PC-9 (cell line): ENCODE measurements around the gene LY6G6F. TPM values are rescaled to one million over a fixed set of nuclear protein-coding genes. Genes with fewer than 3 reads are reported as not detected.

Experiments used
- BruUV-seq: library from RNA; stranded (reverse); fragments of 400-500 nt; replicated peaks from 2 replicates; lab custom pipeline; 2021; lab: Mats Ljungman, UMichigan
- CTCF ChIA-PET: fragments of 300-600 bp; sonication (Branson Sonifier 250); formaldehyde crosslinking; loops from one replicate; lab custom pipeline; 2022; ENCODE audit warnings: antibody characterized with exemption; lab: Charles Lee
- POLR2A ChIA-PET: fragments of 300-600 bp; sonication (Branson Sonifier 250); formaldehyde crosslinking; loops from one replicate; lab custom pipeline; 2022; ENCODE audit warnings: antibody characterized with exemption; ENCODE audit not compliant: unreplicated experiment; lab: Charles Lee
- DNase-seq, 2 experiments: peaks; one replicate each; pipeline versions ENCODE4 v3.0.0 to v3.0.0-alpha.2; 2015 to 2022; ENCODE audit warnings: mixed read lengths in 1 of 2
- H2AFZ ChIP-seq: fragments of 200-600 bp; sonication (generic); 2 replicates; pipeline ENCODE4 v1.8.1; 2017; ENCODE audit warnings: antibody characterized with exemption
- H3F3A ChIP-seq: fragments of 200-600 bp; sonication (generic); 2 replicates; pipeline ENCODE4 v1.8.1; 2017; ENCODE audit warnings: antibody characterized with exemption, mild to moderate bottlenecking, low read depth; ENCODE audit not compliant: insufficient read depth
- H3K27ac ChIP-seq: fragments of 200-600 bp; sonication (generic); 2 replicates; pipeline ENCODE4 v1.6.1; 2016; ENCODE audit warnings: mixed run types
- H3K27me3 ChIP-seq: fragments of 200-600 bp; sonication (generic); 2 replicates; pipeline ENCODE4 v1.6.1; 2016; ENCODE audit warnings: low read depth, mixed run types; ENCODE audit not compliant: insufficient read depth
- H3K36me3 ChIP-seq: fragments of 200-600 bp; sonication (generic); 2 replicates; pipeline ENCODE4 v1.6.1; 2016; ENCODE audit warnings: low read depth, mixed run types
- H3K4me1 ChIP-seq: fragments of 200-600 bp; sonication (generic); replicated peaks from 2 replicates; pipeline ENCODE4 v1.6.1; 2016; ENCODE audit warnings: mixed run types; ENCODE audit not compliant: insufficient read depth
- H3K4me2 ChIP-seq: fragments of 200-600 bp; sonication (generic); 2 replicates; pipeline ENCODE4 v1.6.1; 2017; ENCODE audit warnings: mixed run types
- H3K4me3 ChIP-seq: fragments of 200-600 bp; sonication (generic); 2 replicates; pipeline ENCODE4 v1.6.1; 2016; ENCODE audit warnings: mixed run types
- H3K79me2 ChIP-seq: fragments of 200-600 bp; sonication (generic); 2 replicates; pipeline ENCODE4 v1.6.1; 2017; ENCODE audit warnings: low read depth, mixed run types
- H3K9me2 ChIP-seq: fragments of 200-600 bp; sonication (generic); 2 replicates; pipeline ENCODE4 v1.8.1; 2017; ENCODE audit warnings: mild to moderate bottlenecking; ENCODE audit not compliant: insufficient read depth
- H3K9me3 ChIP-seq: fragments of 200-600 bp; sonication (generic); 2 replicates; pipeline ENCODE4 v1.8.1; 2016; ENCODE audit warnings: low read depth; ENCODE audit not compliant: insufficient read depth
- H4K20me1 ChIP-seq: fragments of 200-600 bp; sonication (generic); 2 replicates; pipeline ENCODE4 v1.8.1; 2017; ENCODE audit not compliant: insufficient read depth
- EZH2 ChIP-seq: fragments of 200-600 bp; sonication (generic); IDR thresholded peaks from 2 replicates; pipeline ENCODE4 v1.8.0; 2017; ENCODE audit warnings: antibody characterized with exemption, low read depth
- intact Hi-C: fragments of 100-400 bp; cut with micrococcal nuclease; formaldehyde crosslinking; loops from one replicate; pipeline ENCODE4 v1.10.0; 2022; ENCODE audit not compliant: unreplicated experiment
- total RNA-seq: library from RNA; stranded (reverse); gene quantifications from 2 replicates; pipeline ENCODE4 v1.2.3, GENCODE V29; 2021
- TF ChIP-seq, protein P1 (sequence below): fragments of 200-600 bp; sonication (generic); conservative IDR thresholded peaks from 2 replicates; pipeline ENCODE4 v1.6.1; 2017; ENCODE audit warnings: mixed run types, antibody characterized with exemption, mild to moderate bottlenecking, moderate library complexity

LY6G6F gene
- total RNA-seq, 1 experiment from 2014 or later: not detected

DNA sequence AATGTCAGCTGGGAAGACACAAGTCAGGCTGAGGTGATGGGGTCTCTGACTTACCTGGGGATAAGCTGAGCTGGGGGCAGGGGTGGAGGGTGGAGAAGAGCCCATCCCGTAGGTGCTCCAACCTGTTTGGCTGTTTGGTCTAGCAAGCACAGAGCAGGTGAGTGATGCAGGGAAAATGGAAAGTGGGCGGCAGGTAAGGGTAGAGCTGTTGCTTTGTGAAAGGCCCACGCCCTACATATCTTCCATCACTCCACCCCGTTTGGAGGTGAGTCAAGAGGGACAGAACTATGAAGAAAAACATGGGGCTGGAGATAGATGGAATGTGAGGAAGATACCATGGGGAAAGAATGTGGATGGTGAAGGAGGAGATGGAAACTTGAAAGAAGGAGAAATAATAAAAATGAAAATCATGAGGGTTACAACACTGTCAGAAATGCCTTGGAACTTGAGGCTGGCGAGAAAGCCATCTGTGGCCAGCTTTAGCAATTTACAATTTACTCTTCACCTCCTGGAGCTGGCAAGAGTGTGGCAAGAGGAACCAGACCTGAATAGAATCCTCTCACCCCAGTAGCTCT, 13.6 kb downstream of the LY6G6F start:
- H3K9me3 ChIP-seq: no peaks in the 10 kb centered on the region
- H3K9me2 ChIP-seq: no peaks in the 10 kb centered on the region
- H3K27ac ChIP-seq: peak overlapping the region; percentile 28; the same call in 1 of the 2 replicates
- no peaks in the 10 kb centered on the region for H3K79me2 ChIP-seq
- H3K4me2 ChIP-seq: peak overlapping the region; percentile 59
- H3K4me3 ChIP-seq: no peak overlapping the region
- POLR2A ChIA-PET: interaction anchor here (0.7 kb wide), 2 partner anchors 13 to 17 kb away, joined by 3 read pairs; partner anchors contain the start of gene ABHD16A
- DNase-seq: peak; percentile 66 to 69
- no peaks in the 10 kb centered on the region for H3K27me3 ChIP-seq
- H3K36me3 ChIP-seq: no peaks in the 10 kb centered on the region
- intact Hi-C loops: no loop called here
- no peak overlapping the region for H2AFZ ChIP-seq
- TF ChIP-seq, protein P1, sequence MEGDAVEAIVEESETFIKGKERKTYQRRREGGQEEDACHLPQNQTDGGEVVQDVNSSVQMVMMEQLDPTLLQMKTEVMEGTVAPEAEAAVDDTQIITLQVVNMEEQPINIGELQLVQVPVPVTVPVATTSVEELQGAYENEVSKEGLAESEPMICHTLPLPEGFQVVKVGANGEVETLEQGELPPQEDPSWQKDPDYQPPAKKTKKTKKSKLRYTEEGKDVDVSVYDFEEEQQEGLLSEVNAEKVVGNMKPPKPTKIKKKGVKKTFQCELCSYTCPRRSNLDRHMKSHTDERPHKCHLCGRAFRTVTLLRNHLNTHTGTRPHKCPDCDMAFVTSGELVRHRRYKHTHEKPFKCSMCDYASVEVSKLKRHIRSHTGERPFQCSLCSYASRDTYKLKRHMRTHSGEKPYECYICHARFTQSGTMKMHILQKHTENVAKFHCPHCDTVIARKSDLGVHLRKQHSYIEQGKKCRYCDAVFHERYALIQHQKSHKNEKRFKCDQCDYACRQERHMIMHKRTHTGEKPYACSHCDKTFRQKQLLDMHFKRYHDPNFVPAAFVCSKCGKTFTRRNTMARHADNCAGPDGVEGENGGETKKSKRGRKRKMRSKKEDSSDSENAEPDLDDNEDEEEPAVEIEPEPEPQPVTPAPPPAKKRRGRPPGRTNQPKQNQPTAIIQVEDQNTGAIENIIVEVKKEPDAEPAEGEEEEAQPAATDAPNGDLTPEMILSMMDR: no peak
- no peak for TF ChIP-seq EZH2
- CTCF ChIA-PET: no interaction called here
- peaks cover 42% of the 10 kb centered on the region for H3K4me1 ChIP-seq
- no TSS peak for BruUV-seq
- H4K20me1 ChIP-seq: no peaks in the 10 kb centered on the region
- H3F3A ChIP-seq: peaks cover 27% of the 10 kb centered on the region; the same call in 1 of the 2 replicates

DNA sequence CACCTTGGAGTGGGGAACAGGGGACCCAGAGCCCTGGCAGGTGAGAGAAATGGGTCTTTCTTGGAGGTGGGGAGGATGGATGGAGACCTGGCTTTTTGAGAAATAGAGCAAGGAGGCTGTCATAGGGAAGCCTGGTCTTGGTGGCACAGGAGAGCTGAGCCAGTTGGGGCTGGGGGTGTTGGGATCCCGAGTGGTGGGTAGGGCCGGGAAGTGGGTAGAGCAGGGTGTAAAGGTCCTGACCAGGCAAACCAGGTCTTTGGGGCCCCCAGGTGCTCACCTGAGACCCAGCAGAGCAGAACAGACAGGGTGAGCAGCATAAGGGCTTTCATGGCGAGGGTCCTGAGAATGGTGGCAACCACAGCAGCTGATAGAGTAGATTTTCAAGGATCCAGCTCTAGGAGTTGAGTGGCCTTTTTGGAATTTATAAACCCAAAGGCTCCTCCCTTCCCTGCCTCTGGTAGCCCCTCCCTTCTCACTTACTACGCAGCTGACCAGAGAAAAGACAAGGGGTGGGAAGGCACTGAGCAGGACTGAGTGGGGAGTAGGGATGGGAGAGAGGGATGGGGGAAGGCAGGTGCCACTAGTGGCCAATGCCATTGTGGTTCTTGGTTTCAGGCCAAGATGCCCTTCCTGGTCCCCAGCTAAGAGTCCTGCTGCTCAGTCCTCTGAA, 14.8 kb downstream of the LY6G6F start, which contains the start of gene LY6G6C:
LY6G6C (minus strand) TSS at position 396 of the 670 bp plus-strand sequence; CDS start at position 329, 67 bp downstream.
- H3K36me3 ChIP-seq: no peaks in the 10 kb centered on the region
- 0 out of 2 replicates have a peak within 1 kb of the TSS, but pooled peaks have one; percentile 5 for H3K27ac ChIP-seq
- peaks cover 32% of the 10 kb centered on the region; the same call in 1 of the 2 replicates for H3F3A ChIP-seq
- H3K79me2 ChIP-seq: no peaks in the 10 kb centered on the region
- peaks cover 42% of the 10 kb centered on the region for H3K4me1 ChIP-seq
- POLR2A ChIA-PET: no interaction called here
- no TSS peak for BruUV-seq
- H3K27me3 ChIP-seq: no peaks in the 10 kb centered on the region
- no peaks in the 10 kb centered on the region for H3K9me3 ChIP-seq
- H3K9me2 ChIP-seq: no peaks in the 10 kb centered on the region
- intact Hi-C loops: no loop called here
- CTCF ChIA-PET: no interaction called here
- no peak within 1 kb of the TSS for H3K4me3 ChIP-seq
- H4K20me1 ChIP-seq: no peaks in the 10 kb centered on the region
- H3K4me2 ChIP-seq: peak within 1 kb of the TSS; percentile 59
- no peak within 1 kb of the TSS for H2AFZ ChIP-seq
- no peak for DNase-seq
- no peak for TF ChIP-seq EZH2
- TF ChIP-seq, protein P1: no peak

DNA sequence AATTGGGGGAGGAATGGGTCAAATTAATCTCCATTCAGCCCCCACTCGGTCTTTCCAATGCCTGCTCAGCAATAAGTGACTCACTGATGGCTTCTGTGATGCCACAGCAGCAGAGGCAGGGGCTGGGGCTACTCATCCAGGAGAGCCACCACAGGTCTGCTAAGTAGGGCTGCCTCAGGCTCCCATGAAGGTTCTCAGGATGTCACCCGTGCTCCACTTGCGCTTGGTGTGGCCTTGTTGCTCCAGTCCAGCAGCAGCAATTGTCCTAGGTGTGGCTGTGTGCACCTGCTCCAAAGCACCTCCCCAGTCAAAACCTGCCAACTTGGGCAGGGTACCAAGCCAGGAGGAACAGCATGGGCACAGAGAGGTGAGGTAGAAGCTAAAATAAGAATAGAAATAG, 15.5 kb downstream of the LY6G6F start:
- H3K79me2 ChIP-seq: no peaks in the 10 kb centered on the region
- TF ChIP-seq, protein P1: no peak
- no peak for TF ChIP-seq EZH2
- no peak overlapping the region for H3K27ac ChIP-seq
- H3K36me3 ChIP-seq: no peaks in the 10 kb centered on the region
- intact Hi-C loops: no loop called here
- POLR2A ChIA-PET: no interaction called here
- no peak for DNase-seq
- no peaks in the 10 kb centered on the region for H4K20me1 ChIP-seq
- no peak overlapping the region for H3K4me2 ChIP-seq
- H2AFZ ChIP-seq: no peak overlapping the region
- BruUV-seq: no TSS peak
- H3F3A ChIP-seq: peaks cover 37% of the 10 kb centered on the region; the same call in 1 of the 2 replicates
- H3K27me3 ChIP-seq: no peaks in the 10 kb centered on the region
- H3K9me3 ChIP-seq: no peaks in the 10 kb centered on the region
- H3K9me2 ChIP-seq: no peaks in the 10 kb centered on the region
- H3K4me3 ChIP-seq: no peak overlapping the region
- H3K4me1 ChIP-seq: peaks cover 41% of the 10 kb centered on the region
- CTCF ChIA-PET: no interaction called here
